KMS-11 (cell line): ENCODE results near the gene DCBLD2.
A peak's percentile ranks its signal among the peaks of the same experiment; 100 is the strongest.

Experiments
- H2AFZ ChIP-seq: fragments of 200-600 bp; sonication (generic); 2 replicates; pipeline ENCODE4 v1.6.1; 2016; ENCODE audit warnings: antibody characterized with exemption, mixed run types, low read depth
- H3K27ac ChIP-seq: fragments of 200-600 bp; sonication (generic); 2 replicates; pipeline ENCODE4 v1.6.1; 2016; ENCODE audit warnings: mild to moderate bottlenecking, mixed run types
- H3K27me3 ChIP-seq: fragments of 200-600 bp; sonication (generic); 2 replicates; pipeline ENCODE4 v1.6.1; 2017; ENCODE audit warnings: mild to moderate bottlenecking, low read depth, mixed run types, moderate library complexity; ENCODE audit not compliant: insufficient read depth
- H3K36me3 ChIP-seq: fragments of 200-600 bp; sonication (generic); 2 replicates; pipeline ENCODE4 v1.6.1; 2017; ENCODE audit warnings: mild to moderate bottlenecking, mixed run types; ENCODE audit not compliant: insufficient read depth
- H3K4me1 ChIP-seq: fragments of 200-600 bp; sonication (generic); 2 replicates; pipeline ENCODE4 v1.6.1; 2016; ENCODE audit warnings: mild to moderate bottlenecking, low read depth, mixed run types; ENCODE audit not compliant: poor library complexity, severe bottlenecking
- H3K4me2 ChIP-seq: fragments of 200-600 bp; sonication (generic); 2 replicates; pipeline ENCODE4 v1.7.0; 2016; ENCODE audit warnings: mild to moderate bottlenecking, mixed run types
- H3K4me3 ChIP-seq: fragments of 200-600 bp; sonication (generic); IDR thresholded peaks from 2 replicates; pipeline ENCODE4 v1.6.1; 2017; ENCODE audit warnings: low read depth, low read length, mixed read lengths; ENCODE audit not compliant: insufficient read depth
- H3K79me2 ChIP-seq: fragments of 200-600 bp; sonication (generic); 2 replicates; pipeline ENCODE4 v1.6.1; 2016; ENCODE audit warnings: low read depth, mixed run types; ENCODE audit not compliant: insufficient read depth
- H3K9ac ChIP-seq: fragments of 200-600 bp; sonication (generic); 2 replicates; pipeline ENCODE4 v1.6.1; 2016; ENCODE audit warnings: mild to moderate bottlenecking, mixed run types
- H4K20me1 ChIP-seq: fragments of 200-600 bp; sonication (generic); 2 replicates; pipeline ENCODE4 v1.6.1; 2016; ENCODE audit warnings: mild to moderate bottlenecking, mixed run types; ENCODE audit not compliant: insufficient read depth
- TF ChIP-seq, protein P1 (sequence below): fragments of 200-600 bp; sonication (generic); conservative IDR thresholded peaks from 2 replicates; pipeline ENCODE4 v1.6.1; 2017; ENCODE audit warnings: low read depth, mild to moderate bottlenecking, antibody characterized with exemption, low read length, moderate library complexity, mixed read lengths

DCBLD2 gene

DNA sequence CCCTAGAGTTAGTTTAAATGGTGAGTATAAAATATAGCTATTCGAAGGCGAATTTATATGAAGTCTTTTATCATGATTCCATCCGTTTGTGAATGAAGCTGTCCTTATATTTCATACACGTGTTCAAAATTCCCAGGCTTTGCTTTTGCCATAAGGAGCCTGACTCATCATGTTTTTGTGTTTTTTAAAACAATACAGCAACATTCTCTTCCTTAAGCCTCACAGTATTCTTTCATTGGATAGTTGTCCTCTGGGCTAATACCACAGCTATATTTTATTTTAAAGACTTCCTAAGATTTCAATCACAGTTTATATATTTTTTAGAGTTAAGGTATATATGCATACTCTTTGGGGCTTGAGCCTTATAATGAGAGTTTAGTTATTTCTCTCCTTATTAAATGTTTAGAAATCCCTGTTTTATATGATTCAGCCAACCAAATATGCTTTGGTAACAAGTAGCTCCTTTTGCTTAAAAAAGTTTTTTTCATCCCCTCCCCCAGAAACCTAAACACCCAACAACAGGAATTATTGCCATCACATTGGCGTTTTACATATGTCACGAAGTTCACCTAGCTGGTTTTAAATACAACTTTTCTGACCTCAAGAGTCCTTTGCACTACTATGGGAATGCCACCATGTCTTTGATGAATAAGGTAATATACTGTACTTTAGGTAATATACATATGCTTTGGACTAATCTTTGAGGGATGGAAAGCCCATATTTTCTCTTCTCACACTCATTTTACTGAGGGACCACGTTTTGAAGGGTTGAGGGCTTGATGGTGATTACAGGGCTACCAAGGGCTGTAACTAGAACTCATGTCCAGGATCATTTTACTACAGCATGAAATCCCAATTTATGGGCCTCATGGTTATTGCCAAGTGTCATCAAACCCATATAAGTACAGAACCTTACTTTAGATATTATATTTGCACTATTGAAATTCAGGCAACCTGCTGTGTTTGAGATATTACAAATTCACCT, 109.9 kb downstream of the DCBLD2 start:
- Histone ChIP-seq H3K4me3 (no peak overlapping the region), H3K27me3 (no peaks in the 10 kb centered on the region), H2AFZ (no peak overlapping the region), H4K20me1 (no peaks in the 10 kb centered on the region; the same call in 1 of the 2 replicates), H3K4me2 (no peak overlapping the region), H3K9ac (no peak overlapping the region), H3K36me3 (no peaks in the 10 kb centered on the region), H3K79me2 (no peaks in the 10 kb centered on the region), H3K27ac (no peak overlapping the region), H3K4me1 (peaks cover 26% of the 10 kb centered on the region)
- TF ChIP-seq, protein P1, sequence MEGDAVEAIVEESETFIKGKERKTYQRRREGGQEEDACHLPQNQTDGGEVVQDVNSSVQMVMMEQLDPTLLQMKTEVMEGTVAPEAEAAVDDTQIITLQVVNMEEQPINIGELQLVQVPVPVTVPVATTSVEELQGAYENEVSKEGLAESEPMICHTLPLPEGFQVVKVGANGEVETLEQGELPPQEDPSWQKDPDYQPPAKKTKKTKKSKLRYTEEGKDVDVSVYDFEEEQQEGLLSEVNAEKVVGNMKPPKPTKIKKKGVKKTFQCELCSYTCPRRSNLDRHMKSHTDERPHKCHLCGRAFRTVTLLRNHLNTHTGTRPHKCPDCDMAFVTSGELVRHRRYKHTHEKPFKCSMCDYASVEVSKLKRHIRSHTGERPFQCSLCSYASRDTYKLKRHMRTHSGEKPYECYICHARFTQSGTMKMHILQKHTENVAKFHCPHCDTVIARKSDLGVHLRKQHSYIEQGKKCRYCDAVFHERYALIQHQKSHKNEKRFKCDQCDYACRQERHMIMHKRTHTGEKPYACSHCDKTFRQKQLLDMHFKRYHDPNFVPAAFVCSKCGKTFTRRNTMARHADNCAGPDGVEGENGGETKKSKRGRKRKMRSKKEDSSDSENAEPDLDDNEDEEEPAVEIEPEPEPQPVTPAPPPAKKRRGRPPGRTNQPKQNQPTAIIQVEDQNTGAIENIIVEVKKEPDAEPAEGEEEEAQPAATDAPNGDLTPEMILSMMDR, result no peak

DNA sequence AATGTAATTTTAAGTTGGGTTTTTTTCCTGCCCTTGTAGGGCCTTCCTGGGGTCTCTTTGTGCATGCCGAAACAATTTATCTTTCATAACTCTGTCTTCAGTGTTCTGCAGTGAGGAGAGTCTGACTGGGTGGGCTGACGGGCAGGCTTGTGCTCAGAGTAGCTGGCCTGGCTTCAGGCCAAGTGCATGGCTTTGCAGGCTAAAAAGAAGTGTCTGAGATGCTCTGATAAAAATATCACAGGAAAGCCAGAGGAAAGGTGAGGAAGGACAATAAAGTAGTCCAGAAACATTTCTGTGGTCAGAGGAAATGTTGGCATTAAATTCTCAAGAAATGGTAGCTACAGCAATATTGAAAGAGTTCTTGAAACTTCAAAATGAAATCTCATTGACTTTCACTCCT, 112.8 kb downstream of the DCBLD2 start:
- peaks cover 56% of the 10 kb centered on the region for H3K4me1 ChIP-seq
- H3K36me3 ChIP-seq, result no peaks in the 10 kb centered on the region; the same call in 1 of the 2 replicates
- H3K9ac ChIP-seq, result no peak overlapping the region
- H3K79me2 ChIP-seq, result no peaks in the 10 kb centered on the region; the same call in 1 of the 2 replicates
- no peaks in the 10 kb centered on the region for H3K27me3 ChIP-seq
- no peak overlapping the region for H3K4me3 ChIP-seq
- no peak overlapping the region for H3K27ac ChIP-seq
- H3K4me2 ChIP-seq, result no peak overlapping the region
- TF ChIP-seq, protein P1, result no peak
- no peak overlapping the region for H2AFZ ChIP-seq
- H4K20me1 ChIP-seq, result no peaks in the 10 kb centered on the region; the same call in 1 of the 2 replicates

DNA sequence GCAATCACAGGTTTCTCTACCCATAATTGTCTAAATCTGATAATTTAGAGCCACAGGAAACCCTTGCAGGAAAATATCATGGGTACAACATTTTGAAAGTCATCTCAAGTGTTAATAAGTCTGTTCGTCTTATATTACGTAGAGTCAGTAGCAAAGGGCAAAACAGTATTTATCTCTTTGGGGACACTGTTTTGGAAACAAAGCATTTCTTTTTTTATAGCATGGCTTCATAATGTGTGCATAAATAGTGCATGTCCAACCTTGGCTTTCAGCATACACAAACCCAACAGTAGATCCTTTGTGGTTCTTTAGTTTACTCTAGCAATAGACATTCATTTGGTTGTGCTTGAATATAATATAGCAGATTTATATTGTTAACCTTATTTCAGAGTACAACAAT, 114.3 kb downstream of the DCBLD2 start:
- H3K9ac ChIP-seq, result no peak overlapping the region
- H3K4me2 ChIP-seq, result peak overlapping the region; percentile 58; the same call in 1 of the 2 replicates
- no peaks in the 10 kb centered on the region; the same call in 1 of the 2 replicates for H3K79me2 ChIP-seq
- H3K27ac ChIP-seq, result no peak overlapping the region
- no peak overlapping the region for H2AFZ ChIP-seq
- no peaks in the 10 kb centered on the region; the same call in 1 of the 2 replicates for H3K36me3 ChIP-seq
- no peaks in the 10 kb centered on the region for H3K27me3 ChIP-seq
- TF ChIP-seq, protein P1, result no peak
- peaks cover 60% of the 10 kb centered on the region for H3K4me1 ChIP-seq
- no peaks in the 10 kb centered on the region; the same call in 1 of the 2 replicates for H4K20me1 ChIP-seq
- no peak overlapping the region for H3K4me3 ChIP-seq

DNA sequence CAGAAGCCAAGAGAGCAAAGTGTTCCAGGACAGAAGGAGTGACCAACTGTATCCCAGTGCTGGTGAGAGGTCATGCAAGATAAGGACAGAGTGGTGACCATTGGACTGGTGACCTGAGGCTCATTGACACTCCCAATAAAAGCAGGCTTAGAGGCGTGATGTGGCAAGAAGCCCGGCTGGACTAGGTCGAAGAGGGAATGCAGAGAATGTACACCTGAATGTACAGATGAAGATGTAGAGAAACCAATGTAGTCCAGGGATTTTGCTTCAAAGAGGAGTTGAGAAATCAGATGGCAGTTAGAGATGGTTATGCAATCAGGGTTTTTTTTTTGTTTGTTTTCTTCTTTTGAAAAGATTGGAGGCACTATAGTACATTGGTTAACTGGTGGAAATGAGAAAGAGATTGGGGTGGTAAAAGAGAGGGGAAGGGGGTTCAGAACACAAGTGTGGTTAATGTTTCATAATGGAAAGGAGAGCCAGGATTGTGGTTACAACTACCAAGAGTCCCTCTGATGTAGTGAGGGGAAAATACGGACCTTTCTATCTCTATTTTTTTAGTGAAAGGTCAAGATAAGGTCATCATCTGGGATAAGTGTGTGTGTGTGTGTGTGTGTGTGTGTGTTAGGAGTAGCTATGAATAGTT, 115.0 kb downstream of the DCBLD2 start:
- TF ChIP-seq, protein P1, result no peak
- Histone ChIP-seq H3K36me3 (no peaks in the 10 kb centered on the region; the same call in 1 of the 2 replicates), H3K4me3 (no peak overlapping the region), H3K4me1 (peaks cover 60% of the 10 kb centered on the region), H4K20me1 (no peaks in the 10 kb centered on the region; the same call in 1 of the 2 replicates), H3K4me2 (peak overlapping the region; percentile 58), H3K27me3 (no peaks in the 10 kb centered on the region), H3K27ac (no peak overlapping the region), H3K79me2 (no peaks in the 10 kb centered on the region; the same call in 1 of the 2 replicates), H3K9ac (no peak overlapping the region), H2AFZ (no peak overlapping the region)
